RWPE1 (cell line): ENCODE results near the gene TUBA3E.
"Not testable (repeated sequence)": the region's sequence is repeated elsewhere in the genome, so short reads cannot be mapped to it uniquely, and the experiment has no call there.

Source experiments
- CTCF ChIA-PET: fragments of 350-600 bp; sonication (Branson Sonifier 250); formaldehyde crosslinking; extraction: SDS; loops from one replicate; lab custom pipeline; 2021; lab: Yijun Ruan, JAX
- POLR2A ChIA-PET: fragments of 400-600 bp; formaldehyde crosslinking; extraction: SDS; loops from one replicate; lab custom pipeline; 2020; ENCODE audit warnings: antibody characterized with exemption; ENCODE audit not compliant: low non-redundant PET; lab: Yijun Ruan, JAX
- DNase-seq: peaks from one replicate; pipeline ENCODE4 v3.0.0; 2012; ENCODE audit warnings: low spot score
- H3K27ac ChIP-seq: fragments of 450-650 bp; 2 replicates; pipeline ENCODE4 v1.5.1; 2017
- TF ChIP-seq, protein P1 (sequence below): fragments of 450-650 bp; conservative IDR thresholded peaks from 2 replicates; pipeline ENCODE4 v1.5.1; 2017; ENCODE audit warnings: low read depth, mild to moderate bottlenecking

The TUBA3E gene

DNA sequence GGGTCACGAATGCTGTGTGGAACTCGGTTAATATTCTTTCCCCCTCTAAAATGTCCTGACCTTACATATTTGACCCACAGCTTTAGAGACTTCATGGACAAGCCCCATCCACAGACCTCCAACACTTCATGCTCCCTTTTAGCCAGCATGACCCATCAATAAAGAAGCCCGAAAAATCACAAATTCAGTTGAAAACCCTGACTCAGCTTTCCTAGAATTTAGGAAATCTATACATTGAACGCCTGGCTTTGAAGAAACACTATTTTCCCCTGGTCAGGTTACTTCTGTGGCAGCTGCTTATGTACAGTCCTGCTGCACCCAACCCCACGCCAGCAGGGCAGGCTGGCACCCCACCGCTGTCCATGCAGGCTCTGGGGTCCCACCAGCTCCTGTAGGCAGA, 6.9 kb downstream of the TUBA3E start:
- CTCF ChIA-PET, POLR2A ChIA-PET, H3K27ac ChIP-seq: not testable (repeated sequence)

DNA sequence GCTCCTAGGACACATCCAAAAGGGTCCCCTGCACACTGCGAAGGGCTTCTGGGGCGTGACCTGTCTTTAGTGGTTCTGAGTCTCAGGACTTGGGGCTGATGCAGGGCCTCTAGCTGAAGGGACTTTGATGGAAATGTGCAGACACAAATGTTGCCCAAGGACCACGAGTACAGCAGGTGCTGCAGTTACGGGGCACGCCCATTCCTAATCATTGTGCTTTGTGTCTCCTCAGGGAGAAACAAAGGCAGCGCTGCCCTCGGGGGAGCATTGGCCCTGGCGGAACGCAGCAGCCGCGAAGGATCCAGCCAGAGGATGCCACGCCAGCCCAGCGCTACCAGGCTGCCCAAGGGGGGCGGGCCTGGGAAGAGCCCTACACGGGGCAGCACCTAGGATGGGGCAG, 8.0 kb downstream of the TUBA3E start:
- TF ChIP-seq, protein P1, sequence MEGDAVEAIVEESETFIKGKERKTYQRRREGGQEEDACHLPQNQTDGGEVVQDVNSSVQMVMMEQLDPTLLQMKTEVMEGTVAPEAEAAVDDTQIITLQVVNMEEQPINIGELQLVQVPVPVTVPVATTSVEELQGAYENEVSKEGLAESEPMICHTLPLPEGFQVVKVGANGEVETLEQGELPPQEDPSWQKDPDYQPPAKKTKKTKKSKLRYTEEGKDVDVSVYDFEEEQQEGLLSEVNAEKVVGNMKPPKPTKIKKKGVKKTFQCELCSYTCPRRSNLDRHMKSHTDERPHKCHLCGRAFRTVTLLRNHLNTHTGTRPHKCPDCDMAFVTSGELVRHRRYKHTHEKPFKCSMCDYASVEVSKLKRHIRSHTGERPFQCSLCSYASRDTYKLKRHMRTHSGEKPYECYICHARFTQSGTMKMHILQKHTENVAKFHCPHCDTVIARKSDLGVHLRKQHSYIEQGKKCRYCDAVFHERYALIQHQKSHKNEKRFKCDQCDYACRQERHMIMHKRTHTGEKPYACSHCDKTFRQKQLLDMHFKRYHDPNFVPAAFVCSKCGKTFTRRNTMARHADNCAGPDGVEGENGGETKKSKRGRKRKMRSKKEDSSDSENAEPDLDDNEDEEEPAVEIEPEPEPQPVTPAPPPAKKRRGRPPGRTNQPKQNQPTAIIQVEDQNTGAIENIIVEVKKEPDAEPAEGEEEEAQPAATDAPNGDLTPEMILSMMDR = no peak
- no peak for DNase-seq
- no peak overlapping the region for H3K27ac ChIP-seq
- ChIA-PET POLR2A (no interaction called here), CTCF (no interaction called here)

More for the DNA sequence above, 6.9 kb downstream of the TUBA3E start:
- not testable (repeated sequence) for DNase-seq

DNA sequence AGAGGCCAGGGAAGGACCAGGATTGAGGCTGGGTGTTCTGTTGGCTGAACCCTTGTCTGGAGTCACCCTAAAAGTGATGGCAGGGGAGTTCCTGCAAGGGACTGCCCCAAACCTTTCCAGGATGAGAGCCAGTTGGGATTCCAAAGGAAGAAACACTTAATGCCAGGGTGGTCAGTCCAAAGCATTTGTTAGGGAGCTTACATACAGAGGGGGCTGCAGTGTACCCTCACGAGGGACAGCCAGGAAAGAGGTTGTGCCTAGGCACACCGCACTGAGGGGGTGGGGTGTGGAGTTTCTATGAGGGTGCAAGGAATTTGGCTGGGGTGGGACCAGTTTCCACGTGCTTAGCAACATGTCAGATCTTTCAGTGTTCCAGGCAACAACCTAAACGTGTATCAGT, 9.3 kb downstream of the TUBA3E start:
- CTCF ChIA-PET, POLR2A ChIA-PET, H3K27ac ChIP-seq, DNase-seq: not testable (repeated sequence)

DNA sequence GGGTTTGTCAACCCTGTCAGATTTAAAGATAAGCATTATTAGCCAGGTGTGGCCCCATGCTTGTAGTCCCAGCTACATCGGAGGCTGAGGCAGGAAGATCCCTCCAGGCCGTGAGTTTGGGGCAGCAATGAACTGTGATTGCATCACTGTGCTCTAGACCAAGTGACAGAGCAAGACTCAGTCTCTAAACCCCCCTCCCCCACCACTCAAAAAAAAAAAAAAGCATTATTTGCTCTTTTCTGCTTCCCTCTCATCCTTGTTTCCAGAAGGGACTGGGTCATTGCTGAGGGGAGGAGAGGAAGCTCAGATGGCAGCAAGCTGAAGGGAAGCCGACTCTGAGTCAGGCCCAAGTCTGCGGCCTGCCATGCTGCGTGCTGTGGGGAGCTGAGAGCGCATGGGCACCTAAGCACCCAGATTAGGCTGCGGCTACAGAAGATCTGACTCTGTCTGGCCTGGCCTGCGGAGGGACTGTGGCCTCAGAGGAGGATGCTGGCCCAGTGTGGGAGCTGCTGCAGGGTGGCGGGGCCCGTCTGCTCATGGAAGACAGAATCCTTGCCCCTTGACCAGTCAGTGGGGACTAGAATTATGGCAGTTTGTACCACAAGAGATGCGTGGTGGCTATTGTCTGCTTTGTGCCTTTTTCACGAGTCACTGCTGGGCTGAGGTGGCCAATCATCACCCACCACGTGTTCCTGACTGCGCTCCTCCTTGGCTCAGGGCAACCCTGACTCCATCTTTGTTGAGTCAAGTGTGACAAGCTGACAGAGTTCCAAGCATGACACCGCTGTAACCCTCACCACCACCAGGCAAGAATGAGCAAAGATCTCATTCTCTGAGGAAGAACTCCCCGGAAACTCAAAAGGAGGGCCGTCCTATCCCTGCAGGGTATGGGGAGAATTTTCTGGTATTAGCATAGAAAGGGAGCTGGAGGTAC, 10.1 kb downstream of the TUBA3E start:
- POLR2A ChIA-PET, CTCF ChIA-PET, DNase-seq, H3K27ac ChIP-seq: not testable (repeated sequence)

DNA sequence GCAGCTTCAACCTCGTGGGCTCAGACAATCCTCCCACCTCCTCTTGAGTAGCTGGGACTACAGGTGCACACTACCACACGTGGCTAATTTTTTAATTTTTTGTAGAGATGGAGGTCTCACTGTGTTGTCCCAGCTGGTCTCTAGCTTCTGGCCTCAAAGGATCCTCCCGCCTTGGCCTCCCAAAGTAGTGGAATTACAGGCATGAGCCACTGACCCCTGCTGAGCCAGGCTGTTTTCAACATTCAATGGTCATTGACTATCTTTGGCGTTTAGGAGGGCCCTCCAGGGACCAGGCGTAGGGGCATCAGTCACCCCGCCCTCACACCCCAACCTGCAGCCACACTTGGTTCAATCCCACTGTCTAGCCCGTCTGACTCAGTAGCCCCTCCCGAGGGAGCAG, 11.0 kb downstream of the TUBA3E start:
- no peak for DNase-seq
- ChIA-PET POLR2A (no interaction called here), CTCF (no interaction called here)
- TF ChIP-seq, protein P1 = no peak
- H3K27ac ChIP-seq = peak overlapping the region; percentile 17; the same call in 1 of the 2 replicates

DNA sequence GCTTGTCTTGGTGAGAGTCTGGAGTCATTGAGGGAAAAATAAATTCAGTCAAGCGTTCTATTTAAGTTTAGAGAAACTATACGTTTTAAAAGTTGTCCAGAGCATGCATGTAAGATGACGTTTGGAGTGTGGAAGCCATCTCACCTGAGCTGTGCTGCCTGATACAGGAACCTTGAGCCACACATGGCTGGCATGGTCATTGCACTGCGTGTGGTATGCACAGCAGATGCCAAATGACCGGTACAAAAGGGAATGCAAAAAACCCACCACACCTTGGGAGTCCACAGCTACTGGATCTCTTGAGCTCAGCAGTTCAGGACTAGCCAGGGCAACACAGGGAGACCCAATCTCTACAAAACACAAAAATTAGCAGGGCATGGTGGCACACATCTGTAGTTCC, 11.8 kb downstream of the TUBA3E start:
- peak overlapping the region; percentile 35 for H3K27ac ChIP-seq
- CTCF ChIA-PET = interaction anchor here (0.6 to 0.7 kb wide), 2 partner anchors 109 to 130 kb away, joined by 3 to 4 read pairs; no protein-coding TSS in a partner anchor
- DNase-seq = no peak
- POLR2A ChIA-PET = interaction anchor here (1.0 kb wide), 1 partner anchor 1303 kb away, joined by 8 read pairs; no protein-coding TSS in a partner anchor
- TF ChIP-seq, protein P1 = no peak

DNA sequence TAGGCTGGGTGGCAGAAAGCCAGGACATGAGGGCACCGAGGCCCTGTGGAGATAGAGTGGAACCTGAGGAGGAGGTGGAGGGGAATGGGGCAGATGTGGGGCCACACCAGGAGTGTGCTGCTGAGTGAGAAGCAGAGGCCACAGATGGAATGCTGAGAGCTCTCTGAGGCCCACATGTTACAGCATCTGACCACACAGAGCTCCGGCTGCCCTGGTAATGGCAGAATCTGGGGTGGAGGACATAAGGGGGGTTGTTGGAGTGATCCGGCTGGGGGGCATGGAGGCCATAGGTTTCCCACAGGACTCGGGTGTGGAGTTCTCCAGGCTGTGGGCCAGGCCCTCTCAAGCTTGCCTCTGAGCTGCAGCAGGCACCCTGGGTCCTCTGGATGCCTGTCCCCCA, 12.3 kb downstream of the TUBA3E start:
- ChIA-PET POLR2A (interaction anchor here (1.0 kb wide), 1 partner anchor 1303 kb away, joined by 8 read pairs; no protein-coding TSS in a partner anchor), CTCF (interaction anchor here (0.6 kb wide), 1 partner anchor 130 kb away, joined by 3 read pairs; no protein-coding TSS in a partner anchor)
- no peak for DNase-seq
- H3K27ac ChIP-seq = peak overlapping the region; percentile 35
- TF ChIP-seq, protein P1 = no peak

DNA sequence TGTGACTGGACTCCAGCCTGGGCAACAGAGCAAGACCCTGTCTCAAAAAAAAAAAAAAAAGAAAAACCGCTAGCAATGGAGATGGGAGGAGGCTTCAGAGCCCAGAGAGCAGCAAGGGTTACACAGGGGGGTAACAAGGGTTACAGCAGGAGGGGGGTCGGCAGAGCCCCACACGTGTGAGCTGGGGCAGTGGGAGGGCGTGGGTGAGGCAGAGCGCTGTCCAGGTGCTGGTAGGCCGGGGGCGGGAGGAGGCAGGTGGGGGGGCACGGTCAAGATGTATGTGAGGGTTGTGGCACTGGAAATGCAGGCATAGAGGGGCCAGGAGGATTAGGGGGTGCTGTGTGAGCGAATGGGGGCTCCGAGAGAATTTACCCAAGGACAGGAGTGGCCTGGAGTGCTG, 12.8 kb downstream of the TUBA3E start:
- H3K27ac ChIP-seq = peak overlapping the region; percentile 35
- ChIA-PET CTCF (interaction anchor here (0.6 kb wide), 1 partner anchor 103 kb away, joined by 4 read pairs; no protein-coding TSS in a partner anchor), POLR2A (interaction anchor here (1.0 kb wide), 1 partner anchor 1304 kb away, joined by 8 read pairs; no protein-coding TSS in a partner anchor)
- TF ChIP-seq, protein P1 = no peak
- DNase-seq = no peak
